GM12878 (cell line): ENCODE data around the gene SSBP2. TPM values are rescaled to one million over a fixed set of nuclear protein-coding genes. Genes with fewer than 3 reads are reported as not detected.

Experiments used
- ATAC-seq: fragments of 200-7000 bp; cut with Tn5 transposase; 3 replicates; pipeline ENCODE4 v1.9.1; 2020; ENCODE audit warnings: mild to moderate bottlenecking, moderate library complexity
- BruUV-seq: library from RNA; stranded (reverse); fragments of 400-500 nt; replicated peaks from 2 replicates; lab custom pipeline; 2021; lab: Mats Ljungman, UMichigan
- CTCF ChIA-PET: fragments of 300-600 bp; sonication (Branson Sonifier 250); formaldehyde crosslinking; extraction: SDS; loops from one replicate; lab custom pipeline; 2021; ENCODE audit warnings: inconsistent platforms; lab: Yijun Ruan, JAX
- POLR2A ChIA-PET: fragments of 350-600 bp; formaldehyde crosslinking; extraction: SDS; loops from one replicate; lab custom pipeline; 2021; ENCODE audit warnings: inconsistent platforms; lab: Charles Lee
- RAD21 ChIA-PET: fragments of 300-600 bp; sonication (Branson Sonifier 250); formaldehyde crosslinking; loops from one replicate; lab custom pipeline; 2023; ENCODE audit warnings: antibody characterized with exemption; ENCODE audit not compliant: unreplicated experiment; lab: Charles Lee
- SMC1A ChIA-PET: fragments of 300-600 bp; sonication (Branson Sonifier 250); formaldehyde crosslinking; loops from one replicate; lab custom pipeline; 2023; ENCODE audit not compliant: unreplicated experiment, uncharacterized antibody; lab: Charles Lee
- DNase-seq: peaks from one replicate; pipeline ENCODE4 v3.0.0-alpha.2; 2011; ENCODE audit warnings: low read depth, low spot score
- FAIRE-seq: peaks from 3 replicates; lab custom pipeline; 2011; peaks lifted over from hg19 to GRCh38; lab: Jason Lieb, UNC
- H2AFZ ChIP-seq: 2 replicates; pipeline ENCODE4 v1.6.0; 2011; ENCODE audit warnings: low read depth, low read length, control low read depth; ENCODE audit not compliant: control insufficient read depth
- H3K27ac ChIP-seq: 2 replicates; pipeline ENCODE4 v1.5.1; 2011; ENCODE audit warnings: control low read depth; ENCODE audit not compliant: control insufficient read depth, insufficient read depth
- H3K27me3 ChIP-seq, 2 experiments: replicated peaks in 1 of 2; 2 replicates each; pipeline versions ENCODE4 v1.6.0 to v1.6.1; 2011; ENCODE audit warnings: low read length in 1 of 2; ENCODE audit not compliant: control insufficient read depth in 2 of 2, insufficient read depth in 2 of 2
- H3K36me3 ChIP-seq, 2 experiments: 2 replicates each; pipeline ENCODE4 v1.5.1; 2011; ENCODE audit warnings: low read length in 1 of 2; ENCODE audit not compliant: control insufficient read depth in 2 of 2, insufficient read depth in 2 of 2
- H3K4me1 ChIP-seq: 2 replicates; pipeline ENCODE4 v1.6.1; 2011; ENCODE audit warnings: mild to moderate bottlenecking, low read length, moderate library complexity, mixed read lengths; ENCODE audit not compliant: control insufficient read depth, insufficient read depth
- H3K4me2 ChIP-seq: 2 replicates; pipeline ENCODE4 v1.6.0; 2011; ENCODE audit warnings: control low read depth; ENCODE audit not compliant: control insufficient read depth, insufficient read depth
- H3K4me3 ChIP-seq: fragments of 200-600 bp; sonication (generic); 2 replicates; pipeline ENCODE4 v1.5.1; 2016
- H3K79me2 ChIP-seq: 2 replicates; pipeline ENCODE4 v1.6.0; 2011; ENCODE audit warnings: low read length; ENCODE audit not compliant: control insufficient read depth, insufficient read depth
- H3K9ac ChIP-seq: 2 replicates; pipeline ENCODE4 v1.8.0; 2011; ENCODE audit warnings: low read length, control low read depth, mixed read lengths; ENCODE audit not compliant: control insufficient read depth, insufficient read depth
- H3K9me3 ChIP-seq: replicated peaks from 3 replicates; pipeline ENCODE4 v1.5.1; 2011; ENCODE audit warnings: mild to moderate bottlenecking, low read length; ENCODE audit not compliant: control insufficient read depth, insufficient read depth
- H4K20me1 ChIP-seq: 2 replicates; pipeline ENCODE4 v1.6.0; 2011; ENCODE audit not compliant: control insufficient read depth, insufficient read depth
- BHLHE40 ChIP-seq, 2 experiments: fragments of 450-650 bp in 1 of 2; IDR thresholded peaks; 2 replicates each; pipeline ENCODE4 v1.6.1; 2011 to 2017; ENCODE audit warnings: low read depth in 2 of 2, borderline replicate concordance in 1 of 2, improper control_type of control experiment in 1 of 2, low read length in 1 of 2, mild to moderate bottlenecking in 1 of 2
- CHD2 ChIP-seq: IDR thresholded peaks from 2 replicates; pipeline ENCODE4 v1.6.1; 2011; ENCODE audit warnings: low read depth, low read length, improper control_type of control experiment, borderline replicate concordance
- CHD4 ChIP-seq: fragments of 200-600 bp; sonication (generic); IDR thresholded peaks from 2 replicates; pipeline ENCODE4 v1.6.1; 2016; ENCODE audit warnings: mild to moderate bottlenecking
- E2F4 ChIP-seq: IDR thresholded peaks from 2 replicates; pipeline ENCODE4 v1.6.1; 2012; ENCODE audit warnings: low read depth, low read length, improper control_type of control experiment
- ETV6 ChIP-seq, 2 experiments: fragments of 450-650 bp in 1 of 2; IDR thresholded peaks in 1 of 2; conservative IDR thresholded peaks in 1 of 2; 2 replicates each; pipeline ENCODE4 v1.6.1; 2014; ENCODE audit warnings: antibody characterized with exemption in 1 of 2, borderline replicate concordance in 1 of 2, low read depth in 1 of 2, mild to moderate bottlenecking in 1 of 2, moderate library complexity in 1 of 2
- IKZF1 ChIP-seq: fragments of 450-650 bp; conservative IDR thresholded peaks from 2 replicates; pipeline ENCODE4 v1.6.1; 2017; ENCODE audit warnings: antibody characterized with exemption, mild to moderate bottlenecking
- MEF2A ChIP-seq: IDR thresholded peaks from 2 replicates; pipeline ENCODE4 v1.6.1; 2011; ENCODE audit warnings: low read depth, mild to moderate bottlenecking, low read length, moderate library complexity; ENCODE audit not compliant: insufficient read depth
- MXI1 ChIP-seq: fragments of 150-350 bp; IDR thresholded peaks from 2 replicates; pipeline ENCODE4 v1.6.1; 2011; ENCODE audit warnings: low read depth, mild to moderate bottlenecking, inconsistent platforms, low read length, improper control_type of control experiment
- NFYA ChIP-seq: IDR thresholded peaks from 2 replicates; pipeline ENCODE4 v1.6.1; 2011; ENCODE audit warnings: low read depth, mild to moderate bottlenecking, low read length, improper control_type of control experiment, borderline replicate concordance
- POU2F2 ChIP-seq: IDR thresholded peaks from 3 replicates; pipeline ENCODE4 v1.6.1; 2011; ENCODE audit warnings: low read depth, mild to moderate bottlenecking, low read length, borderline replicate concordance
- RB1 ChIP-seq: fragments of 450-650 bp; formaldehyde crosslinking; IDR thresholded peaks from 2 replicates; pipeline ENCODE4 v1.6.1; 2017; ENCODE audit warnings: mild to moderate bottlenecking, borderline replicate concordance
- RELB ChIP-seq: fragments of 450-650 bp; IDR thresholded peaks from 2 replicates; pipeline ENCODE4 v1.6.1; 2017; ENCODE audit warnings: low read depth, mild to moderate bottlenecking, moderate library complexity
- SREBF1 ChIP-seq: IDR thresholded peaks from 2 replicates; pipeline ENCODE4 v1.6.1; 2012; ENCODE audit warnings: mild to moderate bottlenecking, low read length
- STAT3 ChIP-seq: IDR thresholded peaks from 2 replicates; pipeline ENCODE4 v1.6.1; 2011; ENCODE audit warnings: low read depth, low read length, improper control_type of control experiment
- TARDBP ChIP-seq: IDR thresholded peaks from 2 replicates; pipeline ENCODE4 v1.6.1; 2016; ENCODE audit warnings: borderline replicate concordance
- ZNF592 ChIP-seq: fragments of 450-650 bp; IDR thresholded peaks from 2 replicates; pipeline ENCODE4 v1.6.1; 2017; ENCODE audit warnings: mild to moderate bottlenecking, moderate library complexity
- WGBS: methylation state at CpG from one replicate; pipeline ENCODE4 v1.1.6; 2016; ENCODE audit warnings: low lambda C conversion rate; ENCODE audit not compliant: insufficient replicate concordance, insufficient coverage; ENCODE audit errors: missing lambda C conversion rate; 5-methylcytosine and 5-hydroxymethylcytosine counted together
- in situ Hi-C: fragments of 300-500 bp; cut with MboI; formaldehyde crosslinking; loops from 9 replicates; pipeline ENCODE4 v1.14.3; 2018; ENCODE audit warnings: mixed read lengths
- intact Hi-C: fragments of 100-400 bp; cut with micrococcal nuclease; formaldehyde crosslinking; loops from one replicate; pipeline ENCODE4 v1.14.2; 2022; ENCODE audit not compliant: unreplicated experiment
- polyA plus RNA-seq, 11 experiments: library from polyadenylated mRNA; depleted of rRNA in 4 of 11; unstranded in 6 of 11; stranded (reverse) in 5 of 11; fragments of >200 nt; fragmentation: Nextera tagmentation in 4 of 11; fragmentation: Illumina TruSeq in 1 of 11; extraction: Ambion mirVana in 4 of 11; extraction: Trizol in 1 of 11; gene quantifications; 1 replicate in 1 of 11; 2 replicates in 10 of 11; pipeline versions ENCODE4 v1.2.1 to v1.2.3, GENCODE V29; 2011 to 2016; ENCODE audit warnings: inconsistent platforms in 2 of 11, missing spikeins in 2 of 11, low read depth in 1 of 11
- total RNA-seq, 4 experiments: library from RNA; depleted of rRNA in 3 of 4; stranded (reverse); fragments of >200 nt in 3 of 4; fragmentation: Illumina TruSeq in 1 of 4; extraction: Trizol in 1 of 4; gene quantifications; 2 replicates each; pipeline versions ENCODE4 v1.2.1 to v1.2.3, GENCODE V29; 2013 to 2021

The SSBP2 gene
- total and polyA plus RNA-seq, 10 of the 15 experiments (the other 5 are each of a cell fraction or from before 2014, with no cell fraction given), result 52.2 to 132 (median 110) TPM

GRCh38 chr5:81402192-81402930, 348.5 kb downstream of the SSBP2 start (continued):
- TF ChIP-seq ZNF592 (no peak), ETV6 (conservative IDR thresholded peaks at IDR 0.05 in 1 of 2, IDR thresholded peaks at IDR 0.05 in 1 of 2; ENCODE audit: borderline replicate concordance in 1 of 2, low read depth in 1 of 2) (no peak), SREBF1 (no peak), POU2F2 (no peak), IKZF1 (no peak)

GRCh38 chr5:81401266-81401665, 349.6 kb downstream of the SSBP2 start:
- H2AFZ ChIP-seq, result no peak overlapping the region
- FAIRE-seq (no peak), DNase-seq (no peak), ATAC-seq (no peak)
- no TSS peak for BruUV-seq
- no peak overlapping the region for H3K4me3 ChIP-seq
- WGBS, result 90% methylated on average over 11 of the region's 11 CpGs
- H3K9me3 ChIP-seq, result no peaks in the 10 kb centered on the region
- 0 out of 4 replicates have a peak, but pooled peaks cover 0 to 2% of the 10 kb centered on the region in 2 experiments for H3K27me3 ChIP-seq
- no peak overlapping the region for H3K4me2 ChIP-seq
- no peaks in the 10 kb centered on the region for H3K4me1 ChIP-seq
- POLR2A ChIA-PET, result no interaction called here
- in situ Hi-C loops, result no loop called here
- RAD21 ChIA-PET, result no interaction called here
- H3K79me2 ChIP-seq, result no peaks in the 10 kb centered on the region
- intact Hi-C loops, result no loop called here
- CTCF ChIA-PET, result no interaction called here
- no peak overlapping the region for H3K27ac ChIP-seq
- SMC1A ChIA-PET, result interaction anchor here (0.6 kb wide), 1 partner anchor 757 kb away, joined by 3 read pairs; no protein-coding TSS in a partner anchor
- H4K20me1 ChIP-seq, result no peaks in the 10 kb centered on the region
- no peak overlapping the region for H3K9ac ChIP-seq
- no peaks in the 10 kb centered on the region for H3K36me3 ChIP-seq
- TF ChIP-seq CHD4, result no peak
- TF ChIP-seq RELB, result no peak
- TF ChIP-seq NFYA, result no peak
- no peak for TF ChIP-seq RB1
- TF ChIP-seq E2F4, result no peak
- TF ChIP-seq CHD2, result no peak
- no peak for TF ChIP-seq STAT3
- TF ChIP-seq MXI1, result no peak
- no peak for TF ChIP-seq MEF2A
- TF ChIP-seq BHLHE40 (IDR thresholded peaks at IDR 0.05; ENCODE audit: borderline replicate concordance in 1 of 2, low read depth in 2 of 2, low read length in 1 of 2), result no peak
- no peak for TF ChIP-seq TARDBP
